CD4-positive, alpha-beta T cell treated with Interleukin-15 for 1 hour (primary cell): ENCODE results near the gene EPHB1.
"Not testable (repeated sequence)": the region's sequence is repeated elsewhere in the genome, so short reads cannot be mapped to it uniquely, and the experiment has no call there.

ENCODE experiments used
- DNase-seq: peaks from one replicate; pipeline ENCODE4 v3.0.0-alpha.2; 2020

Gene EPHB1

DNA sequence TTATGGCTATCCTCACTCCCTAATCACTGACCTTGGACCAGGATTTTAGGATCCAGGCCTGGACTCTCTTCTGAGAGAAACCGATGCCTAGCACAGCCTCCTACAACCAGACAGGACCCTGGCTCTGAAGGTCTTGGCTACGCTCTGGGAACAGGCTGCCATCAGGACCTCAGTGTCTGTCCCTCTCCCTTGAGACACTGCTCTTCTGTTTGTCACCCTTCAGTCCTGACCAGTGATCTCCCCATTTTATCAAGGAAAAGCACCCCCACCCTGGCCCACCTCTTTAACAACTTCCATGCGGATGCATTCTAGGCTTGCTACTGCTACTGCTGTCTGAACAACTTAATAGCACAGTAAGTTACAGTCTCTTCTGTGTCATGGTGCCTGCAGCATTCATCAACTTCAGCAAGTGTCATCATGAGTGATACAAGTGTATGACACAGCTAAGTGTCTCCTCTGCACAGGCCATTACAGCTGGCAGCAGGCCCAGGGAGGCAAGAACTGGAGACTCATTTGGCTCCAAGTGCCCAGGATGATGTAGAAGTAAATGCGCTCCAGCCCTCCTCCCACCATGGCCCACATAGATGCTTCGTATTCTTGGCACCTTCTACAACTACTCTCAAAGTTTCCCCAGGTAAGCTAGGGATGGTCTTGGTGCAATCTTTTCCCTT lies 302.4 kb downstream of the EPHB1 start:
- DNase-seq, result no peak

DNA sequence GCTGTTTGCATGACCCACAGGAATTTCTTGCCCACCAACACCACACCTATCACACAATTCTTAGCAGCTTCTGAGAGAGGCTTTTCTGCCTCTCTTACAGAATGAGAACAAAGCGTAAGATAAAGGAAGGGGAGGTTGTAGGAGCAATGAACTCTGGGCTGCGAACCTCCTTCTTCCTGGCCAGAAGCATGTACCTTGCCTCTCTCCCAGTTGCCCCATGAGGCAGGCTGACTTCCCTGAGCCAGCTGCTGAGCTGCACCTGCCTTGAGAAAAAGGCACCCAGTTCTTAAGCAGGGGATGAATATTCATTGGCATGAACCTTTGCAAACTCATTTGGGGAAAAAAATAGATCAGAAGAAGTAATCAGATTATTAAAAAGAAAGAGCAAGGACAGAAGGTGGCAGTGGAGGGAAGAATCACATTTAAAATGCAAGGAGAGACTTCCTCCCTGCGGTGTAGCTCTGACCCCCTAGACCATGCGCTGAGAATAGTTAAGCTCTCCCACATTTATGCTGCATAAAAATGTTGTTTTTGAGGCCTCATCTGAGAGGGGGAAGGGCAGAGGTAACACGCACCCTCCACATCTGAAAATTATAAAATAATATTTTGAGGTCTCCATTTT lies 304.8 kb downstream of the EPHB1 start:
- no peak for DNase-seq

DNA sequence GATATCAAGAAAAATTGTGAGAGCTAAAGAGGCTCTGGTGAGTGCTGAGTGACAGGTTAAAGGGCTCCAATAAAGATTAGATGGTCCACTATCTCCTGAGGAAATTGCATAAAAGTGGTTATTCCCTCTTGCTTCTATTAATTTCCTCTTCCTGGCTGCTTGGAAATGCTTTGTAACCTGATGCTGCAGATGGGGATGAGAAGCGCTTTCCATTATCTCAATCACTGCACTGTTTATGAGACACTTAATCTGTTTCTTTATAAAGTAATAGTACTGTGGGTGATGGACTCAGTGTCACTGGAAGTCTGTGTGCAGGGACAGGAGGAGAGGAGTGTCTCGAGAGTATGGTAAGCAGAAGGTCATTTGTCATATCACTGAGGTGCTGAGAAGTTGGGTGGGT lies 305.3 kb downstream of the EPHB1 start:
- no peak for DNase-seq

DNA sequence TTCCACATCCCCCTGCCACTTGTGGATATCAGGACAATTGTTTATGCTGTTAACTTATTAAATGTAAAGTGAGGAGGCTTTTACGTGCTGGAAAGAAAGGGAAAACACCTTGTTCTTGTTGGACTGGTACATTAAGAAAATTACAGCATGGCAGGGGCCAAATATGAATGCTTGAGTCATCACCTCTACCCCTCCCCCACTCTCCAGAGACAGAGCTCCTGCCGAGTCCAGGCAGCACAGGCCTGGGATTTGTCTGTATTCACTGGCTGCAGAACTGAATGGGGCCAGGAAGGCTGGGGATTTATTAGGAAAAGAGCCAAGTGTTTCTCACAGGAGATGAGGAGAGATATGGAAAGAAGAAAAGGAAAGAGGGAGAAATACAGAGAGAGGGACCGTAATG lies 308.9 kb downstream of the EPHB1 start:
- no peak for DNase-seq

DNA sequence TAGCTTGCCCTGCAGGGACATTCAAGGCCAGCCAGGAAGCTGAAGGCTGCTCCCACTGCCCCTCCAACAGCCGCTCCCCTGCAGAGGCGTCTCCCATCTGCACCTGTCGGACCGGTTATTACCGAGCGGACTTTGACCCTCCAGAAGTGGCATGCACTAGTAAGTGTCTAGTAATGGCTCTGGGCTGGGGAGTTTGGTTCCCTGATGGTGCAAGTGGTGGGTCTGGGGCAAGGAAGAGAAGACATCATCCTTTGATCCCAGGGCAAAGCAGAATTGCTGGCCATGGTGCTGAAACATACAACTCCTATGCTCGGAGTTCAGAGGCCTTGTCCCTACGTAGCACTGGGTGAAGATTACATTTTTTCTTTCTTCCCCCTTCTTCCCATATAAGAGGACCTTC lies 311.4 kb downstream of the EPHB1 start:
- no peak for DNase-seq

DNA sequence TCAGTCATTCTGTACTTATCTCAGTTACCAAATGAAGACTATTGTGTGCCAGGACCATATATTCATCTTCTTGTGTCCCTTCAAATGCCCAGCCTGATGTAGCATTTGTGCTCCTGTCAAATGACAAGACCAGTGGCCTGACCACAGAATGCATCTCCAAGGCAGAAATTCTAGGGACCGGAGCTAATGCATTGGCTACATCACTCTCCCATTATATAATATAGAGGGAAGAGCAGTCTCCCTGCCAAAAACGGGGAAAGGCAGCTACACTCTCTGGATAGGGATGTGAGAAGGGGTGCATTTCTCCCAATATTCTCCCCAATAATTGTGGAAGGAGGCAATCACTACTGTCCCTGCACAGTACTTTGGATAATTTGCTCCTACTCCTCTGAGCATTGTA lies 312.0 kb downstream of the EPHB1 start:
- DNase-seq, result no peak

DNA sequence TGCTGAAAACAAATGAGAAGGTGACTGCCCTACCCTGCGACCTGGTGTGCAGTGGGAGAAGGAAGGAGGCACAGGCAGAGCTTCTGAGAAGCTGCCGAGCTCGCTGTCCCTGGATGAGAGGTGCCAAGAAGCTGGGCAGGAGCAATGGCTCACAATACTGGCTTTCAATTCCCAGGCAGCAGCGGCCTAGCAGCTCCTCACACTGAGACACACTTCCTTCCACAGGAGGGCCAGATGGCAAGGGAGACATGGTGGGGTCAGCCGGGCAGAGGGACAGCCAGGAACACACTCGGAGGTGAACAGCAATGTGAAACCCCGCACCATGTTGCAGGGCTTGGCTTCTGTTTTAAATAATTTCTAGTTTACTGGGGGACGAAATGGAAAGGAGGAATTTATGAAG lies 314.6 kb downstream of the EPHB1 start:
- DNase-seq, result no peak

DNA sequence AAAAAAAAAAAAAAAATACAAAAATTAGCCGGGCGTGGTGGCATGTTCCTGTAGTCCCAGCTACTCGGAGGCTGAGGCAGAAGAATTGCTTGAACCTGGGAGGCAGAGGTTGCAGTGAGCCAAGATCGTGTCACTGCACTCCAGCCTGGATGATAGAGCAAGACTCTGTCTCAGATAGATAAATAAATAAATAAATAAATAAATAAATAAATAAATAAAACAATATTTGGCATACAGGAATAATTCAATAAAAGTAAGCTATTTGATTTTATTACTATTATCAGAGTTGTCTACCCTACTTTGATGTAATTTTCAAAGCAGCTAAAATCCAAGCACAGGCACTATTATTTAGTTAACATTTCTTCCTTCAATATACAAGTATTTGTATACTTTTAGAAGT lies 319.5 kb downstream of the EPHB1 start:
- not testable (repeated sequence) for DNase-seq

DNA sequence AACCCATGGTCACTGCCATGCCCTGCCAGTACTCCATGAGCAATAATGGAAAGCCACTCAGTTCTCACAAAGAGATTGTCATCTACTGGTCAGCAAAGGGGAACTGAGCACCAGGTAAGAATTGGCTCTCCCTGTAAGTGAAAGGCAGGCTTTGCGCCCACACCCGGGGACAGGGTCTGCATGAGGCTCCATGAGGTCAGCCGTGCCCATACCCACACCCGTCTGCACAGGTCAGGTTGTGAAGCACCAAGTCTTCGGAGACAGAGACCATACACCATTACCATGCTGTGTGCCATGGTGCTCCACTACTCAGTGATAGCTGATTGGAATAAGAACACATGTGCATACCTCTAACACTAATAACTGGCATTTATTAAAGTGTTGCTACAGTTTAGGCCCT lies 322.9 kb downstream of the EPHB1 start:
- no peak for DNase-seq

DNA sequence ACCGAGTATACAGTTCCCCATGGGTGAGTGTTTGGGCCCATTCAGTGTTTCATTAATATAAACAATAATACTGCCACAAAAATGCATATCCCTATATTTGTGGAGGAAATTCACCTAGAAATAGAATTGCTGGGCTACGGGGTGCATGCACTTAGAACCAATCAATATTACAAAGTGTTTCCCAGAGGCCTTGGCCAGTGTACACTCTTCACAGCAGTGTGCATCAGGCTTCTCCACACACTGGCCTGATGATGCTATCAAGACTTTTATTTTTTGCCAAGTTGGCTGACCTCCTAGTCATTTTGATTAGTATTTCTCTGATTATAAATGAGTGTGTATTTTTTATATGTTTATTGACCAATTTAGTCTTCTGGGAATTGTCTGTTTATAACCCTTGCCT lies 323.7 kb downstream of the EPHB1 start:
- DNase-seq, result no peak

DNA sequence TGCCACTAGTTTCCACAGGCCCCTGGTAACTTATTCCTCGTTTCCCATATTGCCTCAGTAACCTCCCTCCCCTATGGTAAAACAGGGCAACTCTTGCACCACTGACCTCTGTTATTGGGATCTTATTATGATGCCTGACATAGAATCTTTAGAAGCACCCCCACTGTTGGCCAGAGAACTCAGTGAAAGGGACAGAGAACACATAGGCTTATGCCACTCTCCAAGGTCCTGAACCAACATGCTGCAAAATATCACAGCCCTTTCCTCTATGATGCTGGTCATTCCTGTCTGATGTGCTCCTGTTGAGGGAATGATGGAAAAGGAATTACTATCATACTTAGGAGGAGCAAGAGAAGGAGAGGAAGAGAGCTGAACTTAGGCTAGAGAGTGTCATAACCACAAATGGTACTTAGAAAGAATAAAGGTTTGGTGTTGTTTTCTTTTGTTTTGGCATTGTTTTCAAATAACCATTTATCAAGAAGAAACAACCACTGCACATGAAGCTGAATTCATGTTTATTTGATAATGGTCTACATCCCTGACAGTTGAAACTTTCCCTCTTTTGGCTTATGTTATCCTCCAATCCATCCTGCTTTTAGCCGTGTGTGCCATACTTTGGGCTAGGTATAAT lies 330.2 kb downstream of the EPHB1 start:
- DNase-seq, result no peak

DNA sequence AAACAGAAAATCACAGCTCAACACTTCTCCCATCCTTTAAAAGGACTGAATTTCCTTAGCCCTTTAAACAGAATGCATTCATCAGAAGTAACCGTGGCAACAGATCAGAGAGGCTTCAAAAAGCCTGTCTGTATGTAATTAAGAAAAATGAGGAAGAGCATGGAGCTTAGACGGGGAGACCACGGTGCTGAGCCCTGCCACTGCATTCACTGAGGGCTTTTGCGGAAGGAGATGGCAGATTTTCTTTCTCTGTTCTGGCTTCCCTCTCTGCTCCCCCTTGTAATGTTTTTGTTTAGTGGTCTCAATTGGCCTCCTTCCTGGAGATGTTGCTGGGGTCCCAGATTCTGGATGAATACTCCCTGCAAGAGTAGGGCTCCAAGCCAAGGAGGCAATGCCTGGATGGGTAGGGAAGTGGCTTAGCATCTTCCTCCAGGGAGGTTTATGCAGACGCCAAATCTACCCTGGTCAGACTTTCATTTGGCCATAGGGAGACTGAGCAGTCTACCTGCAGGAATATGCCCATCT lies 332.9 kb downstream of the EPHB1 start:
- no peak for DNase-seq

DNA sequence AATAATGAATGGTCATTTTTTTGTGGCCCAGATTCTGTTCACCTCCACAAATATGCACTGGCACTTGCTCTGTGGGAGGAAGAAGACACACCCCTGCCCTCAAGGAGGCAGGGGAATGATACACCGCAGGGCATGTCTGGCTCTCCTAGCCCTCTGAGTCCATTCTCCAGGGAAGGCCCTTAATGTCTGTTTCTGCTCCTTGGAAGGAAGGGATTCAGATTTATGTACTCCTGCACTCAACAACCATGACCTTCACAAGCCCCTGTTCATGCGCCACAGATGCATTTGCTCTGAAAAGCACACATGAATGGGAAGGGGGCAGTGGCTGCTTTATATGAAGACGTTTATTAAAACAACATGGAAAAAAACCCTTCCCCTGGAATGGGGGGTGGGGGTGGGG lies 333.8 kb downstream of the EPHB1 start:
- no peak for DNase-seq

DNA sequence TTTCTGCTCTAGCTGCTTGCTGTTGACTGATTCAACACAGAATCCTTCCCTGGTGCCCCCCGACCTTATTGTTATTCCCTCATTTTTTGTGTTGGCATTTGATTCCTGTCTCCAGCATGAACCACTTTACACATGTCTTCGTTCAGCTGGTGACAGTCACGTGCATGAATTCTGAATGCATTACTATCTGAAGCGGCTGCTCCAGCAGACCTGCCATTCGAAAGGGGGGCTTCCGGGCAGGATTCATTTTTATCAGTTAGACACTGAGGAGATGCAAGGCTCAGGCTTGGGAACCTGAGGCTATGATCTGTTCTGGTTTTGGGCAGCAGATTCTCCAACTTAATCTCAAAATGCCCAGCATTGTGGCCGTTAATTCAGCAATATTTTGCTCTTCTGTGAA lies 336.2 kb downstream of the EPHB1 start:
- DNase-seq, result no peak

DNA sequence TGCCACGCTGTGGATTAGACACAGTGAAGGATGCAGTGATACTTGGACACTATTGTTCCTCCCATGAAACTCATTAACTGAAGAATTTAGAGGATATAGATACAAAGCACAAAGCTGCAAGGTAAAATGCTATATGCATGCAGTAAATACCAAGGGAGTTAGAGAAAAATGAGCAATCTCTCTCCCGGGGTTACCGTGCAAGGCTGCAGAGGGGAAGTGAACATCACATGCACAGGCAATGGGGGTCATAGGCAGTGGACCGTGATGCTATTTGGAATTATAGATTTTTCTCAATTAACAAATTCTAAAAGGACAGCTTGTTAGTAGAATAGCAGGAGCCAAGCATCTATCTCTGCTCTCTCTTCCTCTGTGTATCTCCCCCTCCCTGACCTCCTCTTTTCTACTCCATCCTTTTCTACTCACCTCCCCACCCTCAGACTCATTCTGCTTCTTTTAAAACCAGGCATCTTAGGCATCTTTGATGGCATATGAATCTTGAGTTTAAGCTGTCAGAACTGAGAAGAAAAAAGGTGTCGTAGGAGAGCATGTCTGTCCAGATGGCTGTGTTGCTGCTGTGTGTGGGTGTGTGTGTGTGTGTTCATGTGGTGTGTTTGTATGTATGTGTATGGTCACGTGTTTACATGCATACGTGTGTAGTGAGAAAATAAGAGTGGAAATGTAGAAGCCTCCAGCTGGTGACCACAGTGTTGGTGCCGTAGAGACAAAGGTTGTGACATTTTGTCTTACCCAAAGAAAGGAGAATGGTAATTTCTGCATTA lies 339.0 kb downstream of the EPHB1 start:
- no peak for DNase-seq

DNA sequence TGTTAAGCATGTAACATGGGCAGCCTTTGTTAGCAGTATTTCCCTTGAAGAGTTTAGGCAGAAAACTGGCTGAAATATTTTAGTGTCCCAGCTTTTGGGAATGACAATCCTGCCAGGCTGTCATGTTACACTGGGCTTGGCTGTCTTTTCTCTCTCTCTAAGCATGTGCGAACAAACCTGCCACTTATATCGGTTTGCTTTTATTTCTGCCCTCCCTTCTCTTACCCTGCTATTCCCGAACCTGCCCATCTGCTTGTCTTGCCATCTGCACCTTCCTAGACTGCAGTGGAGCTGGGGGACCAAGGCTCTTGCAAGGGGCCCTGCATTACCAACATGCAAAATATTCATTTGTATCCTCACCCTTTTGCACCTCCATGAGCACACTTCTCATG lies 339.6 kb downstream of the EPHB1 start:
- no peak for DNase-seq

DNA sequence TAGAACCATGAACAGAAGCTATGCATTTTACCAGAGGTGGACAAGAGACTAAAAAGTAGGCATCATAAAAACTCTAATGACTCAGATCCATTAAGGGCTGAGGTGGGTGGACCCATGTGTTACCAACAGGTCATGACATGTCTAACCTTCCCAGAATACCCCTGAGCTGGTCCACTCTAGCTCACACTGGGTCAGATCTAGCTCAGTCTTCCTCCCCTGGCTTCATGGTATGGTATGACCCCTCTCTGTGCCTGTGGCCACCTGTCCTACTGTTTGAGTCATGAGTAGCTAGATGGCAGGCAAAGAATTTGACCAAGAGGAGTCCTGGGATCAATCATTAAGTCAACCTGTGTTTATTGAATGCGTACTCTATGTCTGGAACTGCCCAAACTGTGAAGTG lies 340.4 kb downstream of the EPHB1 start:
- no peak for DNase-seq

DNA sequence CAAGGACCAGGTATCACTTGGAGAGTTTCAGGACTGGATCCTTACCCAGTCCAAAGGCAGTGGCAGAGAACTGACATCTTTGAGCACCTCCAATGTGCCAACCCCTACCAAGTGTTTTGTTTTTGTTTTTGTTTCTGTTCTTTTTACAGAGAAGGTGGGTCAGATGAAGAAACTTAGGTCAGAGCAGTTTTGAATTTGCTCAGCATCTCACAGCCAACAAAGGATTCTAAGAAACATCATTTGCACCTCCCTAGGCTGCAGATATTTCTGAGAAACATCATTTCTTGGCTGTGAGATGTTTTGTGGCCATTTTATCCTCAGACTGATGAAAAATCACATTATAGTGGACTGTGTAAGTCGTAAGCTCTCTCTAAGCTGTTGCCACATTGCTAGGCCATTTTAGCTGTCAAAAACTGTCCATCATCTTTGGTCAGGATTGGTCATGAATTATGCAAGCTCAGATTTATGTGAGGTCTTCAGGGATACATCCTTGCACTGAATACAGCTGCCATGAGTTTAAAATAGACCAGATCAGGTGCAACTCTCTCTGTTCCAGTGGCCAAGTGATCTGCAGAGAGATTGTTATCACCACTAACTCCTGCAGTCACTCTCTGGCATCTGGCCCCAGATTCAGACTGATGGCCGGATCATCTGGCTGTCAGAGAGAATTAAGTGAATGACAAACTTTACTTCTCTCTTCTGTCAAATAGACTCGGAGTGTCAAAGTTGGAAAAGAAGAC lies 341.5 kb downstream of the EPHB1 start:
- no peak for DNase-seq

DNA sequence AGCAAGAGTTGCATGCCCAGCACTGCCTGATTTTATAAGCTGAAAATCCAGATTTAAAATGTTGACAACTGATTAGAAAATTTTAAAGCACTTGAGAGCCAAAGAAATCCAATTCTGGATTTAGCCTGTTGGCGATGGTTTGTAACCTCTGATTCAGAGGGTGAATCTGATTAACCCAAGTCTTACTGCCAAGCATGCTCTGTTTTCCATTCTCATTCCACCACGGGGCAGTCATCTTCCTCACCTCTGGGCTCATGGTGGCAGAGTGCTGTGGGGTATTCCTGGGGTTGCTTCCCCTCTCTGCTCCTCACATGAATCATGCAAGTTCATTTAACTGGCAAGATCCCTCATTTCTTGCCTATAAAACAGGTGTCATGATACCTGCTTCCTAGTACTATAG lies 342.2 kb downstream of the EPHB1 start:
- no peak for DNase-seq

DNA sequence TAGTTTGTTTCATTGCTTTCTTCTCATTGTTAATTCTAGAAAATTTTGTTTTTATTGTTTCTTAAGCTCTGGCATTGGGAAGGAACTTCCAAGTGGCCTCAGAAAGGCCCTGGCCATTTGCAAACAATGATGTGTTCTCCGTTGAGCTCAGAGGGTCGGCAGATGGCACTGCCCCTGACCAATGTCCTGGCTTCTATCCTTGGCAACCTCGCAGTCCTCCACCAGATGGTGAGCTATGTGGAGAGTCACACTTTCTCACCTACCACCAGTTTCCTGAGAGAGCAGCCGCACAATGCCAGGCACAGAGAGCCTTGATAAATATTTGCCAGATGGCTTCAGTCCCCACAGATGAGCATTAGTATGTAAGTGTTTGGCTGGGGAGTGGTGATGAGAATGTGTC lies 343.7 kb downstream of the EPHB1 start:
- no peak for DNase-seq

DNA sequence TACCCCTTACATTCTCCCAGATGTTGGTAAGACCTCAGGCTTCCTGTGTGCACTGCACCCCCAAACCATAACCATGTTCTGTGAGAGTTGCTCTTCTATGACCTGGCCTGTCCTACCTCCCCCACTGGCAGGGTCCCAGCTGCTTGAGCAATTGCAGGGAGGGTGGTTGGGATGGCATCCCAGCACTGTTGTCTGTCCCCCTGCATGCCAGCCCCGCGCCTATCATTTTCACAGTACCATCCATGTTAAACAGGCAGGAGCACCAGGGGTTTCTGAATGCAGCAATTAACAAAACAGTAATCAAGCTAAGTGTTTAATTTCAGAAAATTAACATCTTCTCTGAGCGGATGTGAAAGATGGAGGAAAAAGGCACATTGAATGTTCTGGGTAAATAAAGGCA lies 345.5 kb downstream of the EPHB1 start:
- no peak for DNase-seq

DNA sequence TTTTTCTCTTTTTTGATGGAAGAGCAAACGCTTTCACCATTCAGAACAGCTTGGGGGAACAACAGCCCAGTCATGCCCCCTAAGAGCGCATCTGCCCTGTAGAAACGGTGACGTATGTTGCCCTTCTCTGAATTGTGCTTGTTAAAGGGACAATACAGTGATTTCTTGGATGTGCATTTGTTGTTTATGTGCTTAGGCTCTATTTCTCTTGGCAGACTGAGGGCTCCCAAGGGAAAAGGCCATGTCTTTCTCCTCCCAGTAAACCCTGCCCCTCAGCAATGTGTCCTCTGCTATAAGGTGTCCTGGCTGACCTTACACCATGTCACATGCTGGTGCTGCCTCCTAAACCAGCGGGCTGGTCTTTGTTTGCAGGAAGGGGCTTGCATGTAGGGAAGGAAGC lies 346.1 kb downstream of the EPHB1 start:
- DNase-seq, result no peak

DNA sequence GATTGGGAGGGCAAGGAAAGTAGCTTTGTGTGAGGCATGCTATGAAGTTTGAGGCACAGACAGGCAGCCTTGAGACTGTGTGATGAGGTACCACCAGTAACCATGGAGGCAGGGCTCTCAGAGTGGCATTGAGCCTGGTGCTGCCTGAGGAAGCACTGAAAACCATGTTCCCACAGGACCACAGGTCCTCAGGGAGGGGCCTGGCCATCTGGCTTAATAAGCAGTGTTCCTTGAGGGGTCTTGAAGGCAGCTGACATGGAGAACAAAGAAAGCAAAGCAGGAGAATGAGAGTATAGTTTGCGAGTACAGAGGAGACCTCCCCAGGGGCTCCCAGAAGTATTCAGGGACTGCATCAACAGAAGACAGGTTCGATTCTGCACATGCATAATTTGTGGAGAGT lies 346.6 kb downstream of the EPHB1 start:
- no peak for DNase-seq
